ENCODE measurements around the gene DISC1.

GRCh38 chr1:231656741-231657140 lies 30.2 kb downstream of the DISC1 start:
- TF ChIP-seq CTCF (IDR thresholded peaks at IDR 0.05), result no peak
- TF ChIP-seq POLR2A (IDR thresholded peaks at IDR 0.05), result no peak
